HCT116 (cell line): ENCODE results near the gene TRAT1. TPM values are rescaled to one million over a fixed set of nuclear protein-coding genes. Genes with fewer than 3 reads are reported as not detected.

Experiments
- ATAC-seq: fragments of 200-7000 bp; cut with Tn5 transposase; 2 replicates; pipeline ENCODE4 v1.9.1; 2020; ENCODE audit warnings: mild to moderate bottlenecking, moderate library complexity
- BruUV-seq: library from RNA; stranded (reverse); fragments of 400-500 nt; replicated peaks from 2 replicates; lab custom pipeline; 2021; lab: Mats Ljungman, UMichigan
- CTCF ChIA-PET: fragments of 300-600 bp; sonication (Branson Sonifier 250); formaldehyde crosslinking; loops from one replicate; lab custom pipeline; 2021; ENCODE audit warnings: antibody characterized with exemption; lab: Charles Lee
- POLR2A ChIA-PET: fragments of 300-600, 350-600 bp; sonication (Branson Sonifier 250); formaldehyde crosslinking; loops from one replicate; lab custom pipeline; 2021; ENCODE audit warnings: antibody characterized with exemption; lab: Charles Lee
- RAD21 ChIA-PET, 2 experiments: fragments of 300-600 bp; sonication (Branson Sonifier 250); formaldehyde crosslinking; loops; one replicate each; lab custom pipeline; 2023; ENCODE audit warnings: low total read pairs in 2 of 2; ENCODE audit not compliant: uncharacterized antibody in 2 of 2, unreplicated experiment in 2 of 2, low non-redundant PET in 1 of 2; lab: Charles Lee
- DNase-seq: peaks from one replicate; pipeline ENCODE4 v3.0.0-alpha.2; 2010; ENCODE audit warnings: low read depth, low spot score
- H2AFZ ChIP-seq: fragments of 200-600 bp; shearing (Covaris generic), sonication (generic); 2 replicates; pipeline ENCODE4 v1.6.1; 2017; ENCODE audit warnings: low read depth, mixed run types, mixed read lengths, antibody characterized with exemption, low read length; ENCODE audit not compliant: poor library complexity, severe bottlenecking
- H3K27ac ChIP-seq: 2 replicates; pipeline ENCODE4 v1.5.1; 2012; ENCODE audit warnings: low read depth, low read length
- H3K27me3 ChIP-seq: fragments of 200-600 bp; sonication (generic); 2 replicates; pipeline ENCODE4 v1.6.1; 2016; ENCODE audit warnings: mixed run types, low read length, mixed read lengths; ENCODE audit not compliant: insufficient read depth
- H3K36me3 ChIP-seq, 2 experiments: fragments of 200-500 bp in 1 of 2; fragments of 200-600 bp in 1 of 2; sonication (Bioruptor generic) in 1 of 2; sonication (generic) in 1 of 2; 2 replicates each; pipeline versions ENCODE4 v1.5.1 to v1.6.1; 2014 to 2016; ENCODE audit warnings: low read length in 2 of 2, inconsistent platforms in 1 of 2, mixed read lengths in 1 of 2, mixed run types in 1 of 2; ENCODE audit not compliant: insufficient read depth in 2 of 2, control insufficient read depth in 1 of 2
- H3K4me1 ChIP-seq, 2 experiments: fragments of 200-600 bp in 1 of 2; sonication (generic) in 1 of 2; 2 replicates each; pipeline versions ENCODE4 v1.5.1 to v1.6.1; 2012 to 2017; ENCODE audit warnings: low read length in 2 of 2, inconsistent platforms in 1 of 2, mild to moderate bottlenecking in 1 of 2, mixed read lengths in 1 of 2, mixed run types in 1 of 2, moderate library complexity in 1 of 2; ENCODE audit not compliant: insufficient read depth in 2 of 2, control insufficient read depth in 1 of 2
- H3K4me2 ChIP-seq: fragments of 200-600 bp; sonication (generic); 2 replicates; pipeline ENCODE4 v1.6.1; 2017; ENCODE audit warnings: mixed run types, low read length, mixed read lengths
- H3K4me3 ChIP-seq, 2 experiments: fragments of 200-600 bp in 1 of 2; sonication (generic) in 1 of 2; replicated peaks in 1 of 2; 2 replicates each; pipeline ENCODE4 v1.5.1; 2011 to 2016; ENCODE audit warnings: low read length in 2 of 2, control low read depth in 1 of 2, low read depth in 1 of 2, mild to moderate bottlenecking in 1 of 2, mixed read lengths in 1 of 2, mixed run types in 1 of 2
- H3K79me2 ChIP-seq: fragments of 200-600 bp; sonication (generic); 2 replicates; pipeline ENCODE4 v1.6.1; 2017; ENCODE audit warnings: mild to moderate bottlenecking, mixed run types, low read length, moderate library complexity, mixed read lengths; ENCODE audit not compliant: insufficient read depth
- H3K9ac ChIP-seq: fragments of 200-600 bp; sonication (generic); 2 replicates; pipeline ENCODE4 v1.6.1; 2016; ENCODE audit warnings: low read length, mixed read lengths
- H3K9me2 ChIP-seq: fragments of 200-600 bp; sonication (generic), shearing (Covaris generic); 2 replicates; pipeline ENCODE4 v1.6.1; 2017; ENCODE audit warnings: mixed run types, mild to moderate bottlenecking, moderate library complexity; ENCODE audit not compliant: insufficient read depth
- H3K9me3 ChIP-seq, 2 experiments: fragments of 200-500 bp in 1 of 2; fragments of 200-600 bp in 1 of 2; sonication (Bioruptor generic) in 1 of 2; sonication (generic) in 1 of 2; 2 replicates each; pipeline ENCODE4 v1.6.1; 2014 to 2017; ENCODE audit warnings: low read length in 2 of 2, mixed read lengths in 2 of 2, inconsistent platforms in 1 of 2, low read depth in 1 of 2, mild to moderate bottlenecking in 1 of 2, mixed run types in 1 of 2, moderate library complexity in 1 of 2; ENCODE audit not compliant: control insufficient read depth in 1 of 2, insufficient read depth in 1 of 2
- H4K20me1 ChIP-seq: fragments of 200-600 bp; sonication (generic), shearing (Covaris generic); 2 replicates; pipeline ENCODE4 v1.6.1; 2017; ENCODE audit warnings: mixed run types, mild to moderate bottlenecking, moderate library complexity; ENCODE audit not compliant: insufficient read depth
- CBX3 ChIP-seq: IDR thresholded peaks from 2 replicates; pipeline ENCODE4 v1.6.1; 2012; ENCODE audit warnings: low read depth
- CEBPB ChIP-seq: IDR thresholded peaks from 2 replicates; pipeline ENCODE4 v1.6.1; 2012; ENCODE audit warnings: low read depth
- EGR1 ChIP-seq: IDR thresholded peaks from 2 replicates; pipeline ENCODE4 v1.6.1; 2012; ENCODE audit warnings: low read depth
- EZH2 ChIP-seq: fragments of 200-600 bp; sonication (generic); IDR thresholded peaks from 2 replicates; pipeline ENCODE4 v1.6.1; 2017; ENCODE audit warnings: antibody characterized with exemption, mixed run types
- POLR2A ChIP-seq: IDR thresholded peaks from 2 replicates; pipeline ENCODE4 v1.7.0; 2011; ENCODE audit warnings: borderline replicate concordance; ENCODE audit not compliant: insufficient read depth, insufficient read length; ENCODE audit errors: extremely low read depth
- POLR2AphosphoS5 ChIP-seq: IDR thresholded peaks from 2 replicates; pipeline ENCODE4 v1.6.1; 2011; ENCODE audit warnings: mild to moderate bottlenecking, low read depth, low read length, moderate library complexity
- RAD21 ChIP-seq: IDR thresholded peaks from 2 replicates; pipeline ENCODE4 v1.6.1; 2012; ENCODE audit warnings: low read depth, mild to moderate bottlenecking
- SIN3A ChIP-seq: IDR thresholded peaks from 2 replicates; pipeline ENCODE4 v1.6.1; 2012; ENCODE audit warnings: low read depth
- SP1 ChIP-seq: IDR thresholded peaks from 2 replicates; pipeline ENCODE4 v1.6.1; 2012; ENCODE audit warnings: low read depth
- SRF ChIP-seq: IDR thresholded peaks from 2 replicates; pipeline ENCODE4 v1.6.1; 2012; ENCODE audit warnings: low read depth
- TCF7L2 ChIP-seq: IDR thresholded peaks from 2 replicates; pipeline ENCODE4 v1.7.0; 2011; ENCODE audit warnings: borderline replicate concordance, inconsistent platforms; ENCODE audit not compliant: insufficient read depth, insufficient read length; ENCODE audit errors: extremely low read depth
- intact Hi-C: fragments of 100-400 bp; cut with micrococcal nuclease; formaldehyde crosslinking; loops from 2 replicates; pipeline ENCODE4 v1.10.0; 2022
- total RNA-seq: library from RNA; stranded (reverse); gene quantifications from one replicate; pipeline ENCODE4 v1.2.1, GENCODE V29; 2021; ENCODE audit not compliant: unreplicated experiment
- TF ChIP-seq, protein P1 (sequence below): IDR thresholded peaks from 2 replicates; pipeline ENCODE4 v1.6.1; 2012; ENCODE audit warnings: low read depth
- TF ChIP-seq, protein P2 (sequence below): IDR thresholded peaks from 2 replicates; pipeline ENCODE4 v1.6.1; 2011; ENCODE audit warnings: mild to moderate bottlenecking, low read length, moderate library complexity; ENCODE audit not compliant: insufficient replicate concordance; ENCODE audit errors: extremely low read depth
- TF ChIP-seq, protein P3 (sequence below): IDR thresholded peaks from 2 replicates; pipeline ENCODE4 v1.6.1; 2012
- TF ChIP-seq, protein P4 (sequence below), 3 experiments: fragments of 200-600 bp in 1 of 3; sonication (generic) in 1 of 3; IDR thresholded peaks in 2 of 3; conservative IDR thresholded peaks in 1 of 3; 2 replicates each; pipeline ENCODE4 v1.5.1; 2012 to 2017; ENCODE audit warnings: low read depth in 2 of 3, low read length in 2 of 3, antibody characterized with exemption in 1 of 3, borderline replicate concordance in 1 of 3, control low read depth in 1 of 3, mild to moderate bottlenecking in 1 of 3, mixed read lengths in 1 of 3, mixed run types in 1 of 3, moderate library complexity in 1 of 3; ENCODE audit not compliant: insufficient read depth in 1 of 3

Gene TRAT1
- total RNA-seq, 1 experiment from 2014 or later: not detected

DNA sequence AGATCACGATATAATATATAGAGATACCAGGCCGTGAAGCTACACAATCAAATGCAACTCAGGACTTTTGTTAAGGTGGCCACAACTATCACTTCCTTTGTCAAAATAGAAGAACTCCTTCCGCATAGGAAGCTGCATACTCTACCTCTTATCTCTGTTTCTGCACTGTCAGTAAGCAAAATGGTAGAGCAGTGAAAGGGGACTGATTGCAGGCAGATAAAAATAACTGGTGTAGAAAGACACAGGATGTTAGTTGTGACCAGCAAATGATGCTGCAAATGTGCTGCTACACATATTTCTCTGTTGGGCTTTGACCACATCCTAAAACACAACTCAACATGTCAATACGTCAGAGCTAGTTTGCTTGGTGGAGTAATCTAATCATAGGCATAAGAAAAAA lies 16.3 kb upstream of the TRAT1 start:
- H2AFZ ChIP-seq: no peak overlapping the region
- BruUV-seq: no TSS peak
- RAD21 ChIA-PET: no interaction called here

More for the DNA sequence above, 16.3 kb upstream of the TRAT1 start:
- DNase-seq (no peak), ATAC-seq (no peak)
- TF ChIP-seq EGR1: no peak
- no peak for TF ChIP-seq EZH2
- no peak for TF ChIP-seq POLR2AphosphoS5
- TF ChIP-seq, protein P1, sequence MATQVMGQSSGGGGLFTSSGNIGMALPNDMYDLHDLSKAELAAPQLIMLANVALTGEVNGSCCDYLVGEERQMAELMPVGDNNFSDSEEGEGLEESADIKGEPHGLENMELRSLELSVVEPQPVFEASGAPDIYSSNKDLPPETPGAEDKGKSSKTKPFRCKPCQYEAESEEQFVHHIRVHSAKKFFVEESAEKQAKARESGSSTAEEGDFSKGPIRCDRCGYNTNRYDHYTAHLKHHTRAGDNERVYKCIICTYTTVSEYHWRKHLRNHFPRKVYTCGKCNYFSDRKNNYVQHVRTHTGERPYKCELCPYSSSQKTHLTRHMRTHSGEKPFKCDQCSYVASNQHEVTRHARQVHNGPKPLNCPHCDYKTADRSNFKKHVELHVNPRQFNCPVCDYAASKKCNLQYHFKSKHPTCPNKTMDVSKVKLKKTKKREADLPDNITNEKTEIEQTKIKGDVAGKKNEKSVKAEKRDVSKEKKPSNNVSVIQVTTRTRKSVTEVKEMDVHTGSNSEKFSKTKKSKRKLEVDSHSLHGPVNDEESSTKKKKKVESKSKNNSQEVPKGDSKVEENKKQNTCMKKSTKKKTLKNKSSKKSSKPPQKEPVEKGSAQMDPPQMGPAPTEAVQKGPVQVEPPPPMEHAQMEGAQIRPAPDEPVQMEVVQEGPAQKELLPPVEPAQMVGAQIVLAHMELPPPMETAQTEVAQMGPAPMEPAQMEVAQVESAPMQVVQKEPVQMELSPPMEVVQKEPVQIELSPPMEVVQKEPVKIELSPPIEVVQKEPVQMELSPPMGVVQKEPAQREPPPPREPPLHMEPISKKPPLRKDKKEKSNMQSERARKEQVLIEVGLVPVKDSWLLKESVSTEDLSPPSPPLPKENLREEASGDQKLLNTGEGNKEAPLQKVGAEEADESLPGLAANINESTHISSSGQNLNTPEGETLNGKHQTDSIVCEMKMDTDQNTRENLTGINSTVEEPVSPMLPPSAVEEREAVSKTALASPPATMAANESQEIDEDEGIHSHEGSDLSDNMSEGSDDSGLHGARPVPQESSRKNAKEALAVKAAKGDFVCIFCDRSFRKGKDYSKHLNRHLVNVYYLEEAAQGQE: no peak
- no peak for TF ChIP-seq RAD21
- TF ChIP-seq SP1: no peak
- TF ChIP-seq, protein P2, sequence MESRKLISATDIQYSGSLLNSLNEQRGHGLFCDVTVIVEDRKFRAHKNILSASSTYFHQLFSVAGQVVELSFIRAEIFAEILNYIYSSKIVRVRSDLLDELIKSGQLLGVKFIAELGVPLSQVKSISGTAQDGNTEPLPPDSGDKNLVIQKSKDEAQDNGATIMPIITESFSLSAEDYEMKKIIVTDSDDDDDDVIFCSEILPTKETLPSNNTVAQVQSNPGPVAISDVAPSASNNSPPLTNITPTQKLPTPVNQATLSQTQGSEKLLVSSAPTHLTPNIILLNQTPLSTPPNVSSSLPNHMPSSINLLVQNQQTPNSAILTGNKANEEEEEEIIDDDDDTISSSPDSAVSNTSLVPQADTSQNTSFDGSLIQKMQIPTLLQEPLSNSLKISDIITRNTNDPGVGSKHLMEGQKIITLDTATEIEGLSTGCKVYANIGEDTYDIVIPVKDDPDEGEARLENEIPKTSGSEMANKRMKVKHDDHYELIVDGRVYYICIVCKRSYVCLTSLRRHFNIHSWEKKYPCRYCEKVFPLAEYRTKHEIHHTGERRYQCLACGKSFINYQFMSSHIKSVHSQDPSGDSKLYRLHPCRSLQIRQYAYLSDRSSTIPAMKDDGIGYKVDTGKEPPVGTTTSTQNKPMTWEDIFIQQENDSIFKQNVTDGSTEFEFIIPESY: no peak
- no peak for TF ChIP-seq CBX3
- no peak for TF ChIP-seq TCF7L2
- TF ChIP-seq, protein P3, sequence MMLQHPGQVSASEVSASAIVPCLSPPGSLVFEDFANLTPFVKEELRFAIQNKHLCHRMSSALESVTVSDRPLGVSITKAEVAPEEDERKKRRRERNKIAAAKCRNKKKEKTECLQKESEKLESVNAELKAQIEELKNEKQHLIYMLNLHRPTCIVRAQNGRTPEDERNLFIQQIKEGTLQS: no peak
- TF ChIP-seq CEBPB: no peak
- TF ChIP-seq, protein P4, sequence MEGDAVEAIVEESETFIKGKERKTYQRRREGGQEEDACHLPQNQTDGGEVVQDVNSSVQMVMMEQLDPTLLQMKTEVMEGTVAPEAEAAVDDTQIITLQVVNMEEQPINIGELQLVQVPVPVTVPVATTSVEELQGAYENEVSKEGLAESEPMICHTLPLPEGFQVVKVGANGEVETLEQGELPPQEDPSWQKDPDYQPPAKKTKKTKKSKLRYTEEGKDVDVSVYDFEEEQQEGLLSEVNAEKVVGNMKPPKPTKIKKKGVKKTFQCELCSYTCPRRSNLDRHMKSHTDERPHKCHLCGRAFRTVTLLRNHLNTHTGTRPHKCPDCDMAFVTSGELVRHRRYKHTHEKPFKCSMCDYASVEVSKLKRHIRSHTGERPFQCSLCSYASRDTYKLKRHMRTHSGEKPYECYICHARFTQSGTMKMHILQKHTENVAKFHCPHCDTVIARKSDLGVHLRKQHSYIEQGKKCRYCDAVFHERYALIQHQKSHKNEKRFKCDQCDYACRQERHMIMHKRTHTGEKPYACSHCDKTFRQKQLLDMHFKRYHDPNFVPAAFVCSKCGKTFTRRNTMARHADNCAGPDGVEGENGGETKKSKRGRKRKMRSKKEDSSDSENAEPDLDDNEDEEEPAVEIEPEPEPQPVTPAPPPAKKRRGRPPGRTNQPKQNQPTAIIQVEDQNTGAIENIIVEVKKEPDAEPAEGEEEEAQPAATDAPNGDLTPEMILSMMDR (IDR thresholded peaks at IDR 0.05 in 2 of 3, conservative IDR thresholded peaks at IDR 0.05 in 1 of 3; ENCODE audit: borderline replicate concordance in 1 of 3, insufficient read depth in 1 of 3, low read depth in 2 of 3, low read length in 2 of 3): no peak
- TF ChIP-seq POLR2A: no peak
- TF ChIP-seq SIN3A: no peak
- TF ChIP-seq SRF: no peak
- Histone ChIP-seq H3K36me3 (no peaks in the 10 kb centered on the region), H3K4me2 (no peak overlapping the region), H4K20me1 (no peaks in the 10 kb centered on the region), H3K4me1 (peaks cover 0 to 15% of the 10 kb centered on the region in 2 experiments; a peak in 1 of 4 replicates), H3K27me3 (no peaks in the 10 kb centered on the region), H3K79me2 (no peaks in the 10 kb centered on the region), H3K9me3 (no peaks in the 10 kb centered on the region), H3K27ac (no peak overlapping the region), H3K9me2 (no peaks in the 10 kb centered on the region), H3K9ac (no peak overlapping the region), H3K4me3 (no peak overlapping the region)
- intact Hi-C loops: no loop called here
- CTCF ChIA-PET: no interaction called here
- POLR2A ChIA-PET: no interaction called here
